CD4-positive, alpha-beta T cell treated with Interleukin-2 at 100 ng/mL for 4 hours (primary cell): ENCODE results near the gene STN1.

Source experiments
- DNase-seq: peaks from one replicate; pipeline ENCODE4 v3.0.0-alpha.2; 2020; ENCODE audit warnings: low spot score

The STN1 gene

DNA sequence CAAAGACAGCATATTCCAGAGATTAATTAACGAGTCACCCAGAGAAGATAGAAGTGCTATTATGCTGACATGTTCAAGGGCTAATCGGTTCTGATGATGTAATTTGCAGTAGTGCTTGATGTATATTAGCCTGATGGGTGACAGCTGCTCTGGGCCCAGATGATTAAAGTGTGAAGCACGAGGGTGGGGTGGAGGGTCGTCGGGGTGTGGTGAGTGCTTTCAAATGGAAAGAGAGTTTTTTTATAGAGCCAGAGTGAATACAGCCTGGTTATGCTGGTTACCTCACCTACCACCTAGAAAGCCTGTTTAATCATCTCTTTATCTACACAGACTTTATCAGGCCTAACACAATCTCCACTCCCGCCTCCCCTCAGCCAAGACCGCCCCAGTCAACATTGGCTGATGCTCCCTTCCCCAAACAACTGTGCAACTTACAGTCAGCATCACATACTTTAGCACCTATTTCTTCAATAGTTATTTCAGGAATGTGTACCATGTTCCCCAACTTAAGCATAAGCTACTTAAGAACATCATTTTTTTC, 11.5 kb upstream of the STN1 start:
- DNase-seq = no peak

DNA sequence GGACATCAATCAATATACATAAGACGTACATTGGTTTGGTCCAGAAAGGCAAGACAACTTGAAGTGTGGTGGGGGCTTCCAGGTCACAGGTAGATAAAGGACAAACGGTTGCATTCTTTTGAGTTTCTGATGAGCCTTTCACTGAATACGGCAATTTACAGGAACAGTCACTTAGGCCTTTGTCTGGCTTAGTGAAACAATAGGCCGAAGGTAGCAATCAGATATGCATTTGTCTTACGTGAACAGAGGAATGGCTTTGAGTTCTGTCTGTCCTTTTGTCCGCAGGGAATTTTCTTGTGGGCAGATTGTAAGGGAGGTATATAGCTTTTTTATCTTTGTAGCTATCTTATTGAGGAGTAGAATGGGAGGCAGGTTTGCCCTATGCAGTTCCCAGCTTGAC, 10.8 kb upstream of the STN1 start:
- DNase-seq = no peak

DNA sequence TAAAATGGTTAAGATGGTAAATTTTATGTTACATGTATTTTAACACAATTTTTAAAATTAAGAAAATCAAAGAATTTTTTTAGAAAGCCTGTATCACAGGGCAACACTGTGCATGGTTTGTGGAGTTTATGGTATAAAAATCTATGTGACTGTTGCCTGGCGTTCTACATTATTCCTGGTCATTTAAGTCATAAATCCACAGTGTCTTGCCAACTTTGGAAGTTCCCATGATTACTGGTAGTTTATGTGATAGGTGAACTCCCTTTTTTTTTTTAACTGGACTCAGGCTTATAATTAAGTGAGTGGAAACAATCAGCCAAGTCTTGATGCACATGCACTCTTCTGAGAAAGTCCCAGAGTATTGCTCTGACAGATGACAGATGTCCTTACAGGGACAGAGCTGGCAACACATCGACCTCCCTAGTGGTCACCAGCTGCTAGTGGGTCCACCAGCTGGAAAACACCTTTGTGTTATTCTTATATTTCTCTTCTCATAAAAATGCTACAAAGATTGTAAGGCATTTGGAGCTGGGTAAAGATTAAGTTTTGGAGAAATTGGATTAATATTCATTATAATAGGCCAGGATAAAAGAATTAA, 8.8 kb upstream of the STN1 start:
- DNase-seq = no peak

DNA sequence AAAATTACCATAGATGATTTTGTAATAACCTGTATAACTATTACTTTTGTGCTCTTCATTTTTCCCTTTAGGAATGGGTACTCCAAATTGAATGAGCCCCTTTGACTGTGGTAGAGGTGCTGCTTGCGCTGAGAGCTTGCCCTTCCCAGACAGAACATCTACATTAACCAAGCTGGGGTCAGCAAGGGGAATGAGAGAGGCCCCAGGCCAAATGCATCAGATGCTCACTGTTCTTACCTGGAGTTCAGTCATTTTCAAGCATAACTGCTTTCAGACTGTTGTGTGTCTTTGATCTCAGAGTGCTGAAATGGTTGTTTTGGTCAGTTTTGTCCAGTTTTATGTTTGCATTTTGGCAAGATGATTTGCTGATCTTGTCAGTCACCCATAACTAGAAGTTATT, 7.6 kb upstream of the STN1 start:
- DNase-seq = no peak

DNA sequence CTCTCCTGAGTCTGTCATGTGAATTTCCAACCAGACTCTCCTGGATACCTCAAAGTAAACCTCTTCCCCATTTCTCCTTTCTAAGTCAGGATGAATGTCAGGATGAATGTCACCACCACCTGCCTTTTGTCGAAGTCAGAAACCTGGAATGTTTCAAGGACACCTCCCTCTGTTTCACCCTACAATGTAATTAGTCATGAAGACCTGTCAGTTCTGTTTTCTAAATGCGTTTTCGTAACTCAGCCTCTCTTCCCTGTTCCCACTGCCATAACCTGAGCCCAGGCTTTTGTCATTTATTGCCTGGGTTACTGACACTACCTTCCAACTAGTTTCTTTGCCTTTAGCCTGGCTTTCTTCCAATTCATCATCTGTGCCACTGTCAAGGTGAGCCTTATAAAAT, 5.5 kb upstream of the STN1 start:
- DNase-seq = no peak

DNA sequence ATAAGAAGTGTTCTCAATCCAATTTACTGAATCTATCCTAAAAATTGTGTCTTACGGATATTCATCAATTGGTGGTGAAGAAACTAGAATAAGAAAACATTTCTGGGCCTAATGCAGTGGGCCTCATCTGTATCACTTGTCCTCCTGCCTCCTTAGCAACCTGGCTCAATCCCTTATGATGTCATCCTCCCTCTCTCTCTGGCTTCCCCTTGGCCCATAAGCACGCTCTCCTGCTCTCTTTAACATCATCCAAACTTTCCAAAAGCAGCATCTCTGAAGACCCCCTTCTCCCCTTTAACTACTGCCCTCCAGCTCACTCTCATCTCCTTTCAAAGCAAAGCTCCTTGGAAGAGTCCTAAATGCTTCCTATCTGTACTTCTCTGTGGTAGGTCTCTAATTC, 4.7 kb upstream of the STN1 start:
- DNase-seq = no peak

DNA sequence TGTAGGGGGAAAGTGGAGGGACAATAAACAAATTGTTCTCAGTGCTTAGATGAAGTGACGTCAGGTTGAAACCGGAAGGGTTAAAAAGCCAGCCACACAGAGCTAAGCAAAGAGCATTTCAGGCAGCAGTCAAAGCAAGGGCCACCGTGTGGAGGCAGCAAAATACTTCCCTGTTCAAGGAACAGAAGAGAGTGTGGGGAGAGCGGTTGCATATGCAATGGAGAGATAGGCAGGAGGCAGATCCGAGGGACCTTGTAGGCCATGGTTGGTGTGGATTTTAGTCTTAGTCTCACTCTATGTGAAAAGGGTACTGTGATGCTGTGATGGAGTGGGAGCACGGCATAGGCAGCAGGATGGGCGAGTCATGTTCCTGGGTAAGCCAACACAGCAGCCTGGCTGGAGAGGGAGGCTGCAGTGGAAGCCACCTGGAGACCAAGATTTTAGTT, 3.8 kb upstream of the STN1 start:
- peak; percentile 20 for DNase-seq

DNA sequence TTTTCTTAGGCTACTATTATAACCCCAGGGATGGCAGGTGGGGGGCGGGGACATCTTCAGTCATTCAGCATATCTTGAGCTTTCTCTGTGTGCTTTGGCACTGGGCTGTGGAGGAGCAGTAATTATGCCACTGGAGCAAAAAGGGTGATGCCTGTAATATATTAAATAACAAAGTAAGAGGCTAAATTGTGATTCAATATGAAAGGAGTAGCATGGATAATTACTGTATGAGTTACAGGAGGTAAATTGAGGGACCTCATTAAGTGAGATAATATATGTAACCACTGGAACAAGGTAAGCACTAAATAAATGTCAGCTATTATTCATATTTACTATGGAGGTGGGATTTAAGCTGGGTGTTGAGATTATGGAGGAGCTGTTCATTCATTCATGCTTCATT, 3.3 kb upstream of the STN1 start:
- DNase-seq = no peak

DNA sequence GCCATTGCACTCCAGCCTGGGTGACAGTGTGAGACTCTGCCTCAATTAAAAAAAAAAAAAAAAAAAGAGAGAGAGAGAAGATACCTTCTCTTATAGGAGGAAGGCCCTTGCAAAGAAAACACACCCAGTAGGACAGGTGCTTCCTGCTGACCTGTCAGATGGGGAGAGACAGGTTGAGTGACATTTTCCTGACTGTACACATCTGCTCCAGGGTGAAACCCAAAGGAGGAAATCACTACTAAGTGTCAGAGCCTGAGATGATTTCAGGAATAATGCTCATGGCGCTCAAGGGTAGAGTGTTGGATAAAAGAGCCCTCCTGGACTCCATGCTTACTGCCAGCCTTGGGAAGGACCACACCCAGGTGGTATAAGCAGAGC, 1.7 kb upstream of the STN1 start:
- DNase-seq = no peak

DNA sequence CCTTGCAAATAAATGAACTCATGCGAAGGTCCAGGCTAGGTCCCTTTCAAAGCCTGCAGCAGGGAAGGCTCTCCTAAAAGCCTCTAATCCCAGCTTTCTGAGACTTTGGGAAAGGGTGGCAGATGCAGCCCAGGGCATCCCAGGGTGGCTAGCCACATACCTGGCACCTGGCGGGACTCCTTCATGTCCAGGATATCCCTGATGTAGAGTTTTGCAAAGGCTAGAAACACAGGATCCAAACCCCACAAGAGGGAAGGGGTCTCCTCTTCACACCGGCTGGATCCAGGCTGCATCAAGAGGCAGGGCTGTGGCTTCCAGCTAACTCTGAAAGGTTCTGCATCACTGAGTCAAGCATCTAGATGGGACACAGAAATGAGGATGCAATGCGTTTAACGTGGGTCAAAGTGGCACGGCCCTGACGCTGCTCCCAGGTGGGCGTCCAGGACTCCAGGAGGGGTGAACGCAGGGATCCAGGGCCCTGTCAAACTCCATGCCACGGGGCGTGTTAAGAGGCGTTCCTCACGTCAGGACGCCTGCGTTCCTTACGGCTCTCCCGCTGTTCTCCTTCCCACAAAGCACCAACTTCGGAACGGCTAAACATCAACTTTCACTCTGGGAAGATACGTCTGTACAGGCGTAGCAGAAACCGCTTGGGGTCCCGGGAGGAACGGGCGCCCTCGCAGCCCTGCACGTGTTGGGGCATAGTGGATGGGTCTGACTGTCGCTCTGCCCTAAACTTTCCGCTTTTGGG, 507 bp downstream of the STN1 start:
- no peak for DNase-seq

DNA sequence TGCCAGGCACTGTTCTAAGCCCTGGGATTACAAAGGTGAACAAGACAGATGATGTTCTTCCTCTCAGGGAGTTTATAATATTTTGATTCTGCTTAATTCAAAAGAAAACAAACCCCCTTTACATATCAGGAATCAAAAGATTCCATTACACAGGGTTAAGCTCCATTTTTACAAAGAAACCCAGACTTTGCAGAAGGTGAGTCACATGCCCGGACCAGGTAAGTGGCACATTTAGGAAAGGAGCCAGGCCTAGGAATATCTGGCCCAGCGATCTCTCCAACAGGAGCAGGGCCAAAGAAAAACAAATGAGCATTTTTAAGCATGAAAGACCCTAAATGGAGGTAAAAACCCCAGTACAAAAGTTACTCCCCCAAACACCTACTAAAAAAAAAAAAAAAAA, 1.1 kb downstream of the STN1 start:
- peak; percentile 26 for DNase-seq

DNA sequence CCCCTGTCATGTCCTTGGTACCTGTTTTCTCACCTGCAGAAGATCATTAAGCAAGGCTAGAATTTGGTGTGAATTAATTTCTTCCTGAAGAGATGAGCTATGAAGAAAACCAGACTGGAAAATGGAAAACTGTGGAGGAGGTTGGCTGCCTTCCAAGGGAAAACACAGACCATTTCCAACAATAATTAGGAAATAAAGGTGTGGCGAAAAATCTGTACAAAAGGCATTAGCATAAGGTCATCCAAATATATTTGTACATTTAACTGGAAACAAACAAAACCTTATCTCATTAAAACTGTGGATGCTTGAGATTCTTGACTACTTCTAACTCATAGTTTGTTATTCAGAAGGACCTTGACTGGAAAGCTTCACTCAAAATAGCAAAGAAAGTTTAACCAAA, 1.7 kb downstream of the STN1 start:
- DNase-seq = no peak

DNA sequence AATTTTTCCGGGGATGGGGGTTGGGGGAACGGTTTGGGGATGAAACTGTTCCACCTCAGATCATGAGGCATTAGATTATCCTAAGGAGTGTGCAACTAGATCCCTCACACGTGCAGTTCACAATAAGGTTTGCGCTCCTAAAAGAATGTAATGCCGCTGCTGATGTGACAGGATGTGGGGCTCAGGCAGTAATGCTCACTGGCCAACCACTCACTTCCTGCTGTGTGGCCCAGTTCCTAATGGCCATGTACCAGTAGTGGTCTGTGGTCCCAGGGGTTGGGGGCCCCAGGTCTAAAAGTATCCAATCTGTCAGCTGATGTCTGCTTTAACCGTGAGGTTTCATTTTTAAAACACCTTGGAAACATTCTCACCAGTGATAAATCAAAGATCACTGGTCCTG, 2.2 kb downstream of the STN1 start:
- peak; percentile 50 for DNase-seq

DNA sequence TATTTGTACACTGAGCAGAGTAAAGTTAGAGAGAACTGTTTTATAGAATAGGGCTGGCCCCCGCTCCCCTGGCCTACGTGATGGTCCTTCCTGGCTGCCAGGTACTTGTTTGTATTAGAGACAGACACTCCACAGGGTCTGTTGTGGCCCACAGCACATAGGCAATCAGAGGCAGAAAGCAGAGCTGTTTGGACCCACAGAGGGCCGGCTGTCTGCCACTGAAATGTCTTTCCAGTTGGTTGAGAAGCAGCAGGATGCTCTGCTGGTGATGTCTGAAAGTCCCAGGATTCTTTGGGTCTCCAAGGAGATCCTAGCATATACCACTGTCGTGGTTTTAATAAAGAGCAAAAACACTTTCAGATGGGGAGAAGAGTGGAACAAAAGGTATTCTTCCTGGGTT, 5.2 kb downstream of the STN1 start:
- no peak for DNase-seq

DNA sequence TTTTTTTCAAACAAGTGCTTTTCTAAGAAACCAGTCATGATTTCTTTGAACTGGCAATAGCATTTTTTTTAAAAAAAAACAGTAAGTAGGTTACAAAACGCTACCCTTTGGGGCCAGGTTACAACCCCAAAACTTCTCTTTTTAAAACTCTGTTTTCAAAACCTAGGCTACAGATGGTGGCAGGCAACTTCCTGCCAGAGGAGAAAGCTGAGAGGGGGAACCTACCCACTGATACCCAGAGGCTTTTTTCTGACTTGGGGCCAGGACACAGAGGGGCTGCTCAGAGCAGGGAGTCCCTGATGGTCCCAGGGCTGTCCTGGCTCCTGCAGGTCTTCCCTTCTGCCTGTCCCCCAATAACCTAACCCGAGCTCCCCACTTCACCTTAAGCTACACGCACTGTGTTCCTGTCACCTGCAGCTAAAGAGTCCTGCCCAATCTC, 6.9 kb downstream of the STN1 start:
- DNase-seq = peak; percentile 87

DNA sequence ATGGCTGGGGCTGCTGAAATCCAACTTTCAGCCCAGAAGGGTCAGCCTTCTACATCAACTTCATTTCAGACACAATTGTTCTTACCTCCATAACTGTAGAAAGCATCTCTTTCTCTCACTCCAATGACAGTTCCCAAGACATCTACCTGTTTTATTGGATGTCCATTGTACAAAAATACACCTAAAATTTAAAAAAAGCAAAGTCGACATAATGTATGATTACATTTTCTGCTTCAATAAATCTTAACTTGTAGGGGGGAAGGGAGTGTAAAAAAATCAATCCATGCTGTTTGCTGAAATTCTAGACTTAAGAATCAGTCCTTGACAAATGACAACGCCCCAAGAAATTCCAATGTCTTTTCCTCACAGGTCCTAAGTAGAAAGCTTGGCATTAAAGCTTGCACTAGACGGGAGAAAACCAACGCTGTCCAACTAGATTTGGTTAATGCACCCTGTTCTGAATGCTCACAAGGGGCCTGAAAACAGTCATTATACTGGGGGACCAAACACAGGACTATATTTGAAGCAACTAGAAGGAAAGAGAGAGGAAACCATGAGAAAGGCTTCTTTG, 7.5 kb downstream of the STN1 start:
- no peak for DNase-seq

DNA sequence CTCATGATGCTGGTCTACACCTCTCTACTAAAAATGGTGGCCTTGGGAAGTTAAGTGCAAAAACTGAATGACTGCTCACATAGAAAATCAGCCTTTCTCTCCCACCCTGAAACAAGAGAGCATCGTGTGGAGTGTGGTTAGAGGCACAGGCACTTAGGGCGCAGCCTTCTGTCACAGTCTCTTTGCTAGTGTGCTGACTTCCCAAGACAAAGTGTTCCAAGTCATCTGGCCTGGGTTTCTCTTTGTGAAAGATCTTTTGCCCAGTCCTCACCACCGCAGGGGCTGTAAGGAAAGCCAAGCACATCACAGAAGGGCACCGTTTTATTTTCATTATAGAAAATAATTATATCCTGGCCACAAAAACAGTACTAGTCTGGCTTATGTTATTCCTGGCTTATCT, 12.5 kb downstream of the STN1 start:
- no peak for DNase-seq

DNA sequence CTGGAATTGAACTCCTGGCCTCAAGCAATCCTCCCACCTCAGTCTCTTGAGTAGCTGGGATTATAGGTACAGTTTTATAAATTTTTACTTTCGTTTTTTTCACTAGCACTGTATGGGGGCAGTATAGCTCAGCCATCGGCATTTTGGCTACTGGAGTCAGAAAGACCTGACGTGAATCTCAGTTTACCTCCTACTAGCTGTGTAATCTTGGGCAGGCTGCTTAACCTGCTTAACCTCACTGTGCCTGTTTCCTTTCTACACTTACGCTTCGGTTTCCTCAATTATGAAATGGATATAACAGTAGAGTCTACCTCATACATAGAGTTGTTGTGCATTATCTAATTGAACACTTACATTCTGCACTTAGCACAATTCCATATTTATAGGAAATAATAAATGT, 16.7 kb downstream of the STN1 start:
- peak; percentile 32 for DNase-seq

DNA sequence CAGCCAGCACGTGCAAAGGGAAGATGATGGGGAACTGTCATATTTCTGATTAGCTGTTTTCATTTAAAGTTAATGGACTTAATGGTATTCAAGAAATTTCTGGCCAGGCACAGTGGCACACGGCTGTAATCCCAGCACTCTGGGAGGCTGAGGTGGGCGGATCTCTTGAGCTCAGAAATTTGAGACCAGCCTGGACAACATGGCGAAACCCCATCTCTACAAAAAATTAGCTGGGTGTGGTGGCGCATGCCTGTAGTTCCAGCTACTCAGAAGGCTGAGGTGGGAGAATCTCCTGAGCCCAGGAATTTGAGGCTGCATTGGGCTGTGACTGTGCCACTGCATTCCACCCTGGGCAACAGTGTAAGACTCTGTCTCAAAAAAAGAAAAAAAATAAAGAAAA, 18.7 kb downstream of the STN1 start:
- no peak for DNase-seq

DNA sequence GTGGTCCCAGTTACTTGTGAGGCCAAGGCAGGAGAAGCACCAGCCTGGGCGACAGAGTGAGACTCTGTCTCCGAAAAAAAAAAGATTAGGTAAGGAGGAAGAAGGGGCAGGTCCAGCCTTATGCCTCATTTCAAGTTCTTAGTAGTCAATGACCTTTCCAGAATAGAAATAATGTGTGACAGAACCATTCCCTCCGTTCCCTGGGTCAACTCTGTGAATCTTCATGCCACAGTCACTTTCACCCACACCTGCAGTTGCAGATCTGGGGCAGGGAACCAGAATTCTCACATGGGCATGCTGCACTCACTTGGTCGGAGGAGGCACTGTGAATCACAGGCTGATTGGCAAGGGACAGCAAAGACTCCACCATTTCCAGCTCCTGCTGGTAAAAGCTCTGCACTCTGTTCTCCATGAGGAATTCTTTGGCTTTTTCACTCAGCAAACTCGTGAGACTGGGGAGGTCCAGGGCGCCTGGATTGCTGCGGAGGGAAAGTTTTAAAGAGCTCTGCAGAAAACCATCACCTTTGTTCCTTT, 20.7 kb downstream of the STN1 start:
- no peak for DNase-seq

DNA sequence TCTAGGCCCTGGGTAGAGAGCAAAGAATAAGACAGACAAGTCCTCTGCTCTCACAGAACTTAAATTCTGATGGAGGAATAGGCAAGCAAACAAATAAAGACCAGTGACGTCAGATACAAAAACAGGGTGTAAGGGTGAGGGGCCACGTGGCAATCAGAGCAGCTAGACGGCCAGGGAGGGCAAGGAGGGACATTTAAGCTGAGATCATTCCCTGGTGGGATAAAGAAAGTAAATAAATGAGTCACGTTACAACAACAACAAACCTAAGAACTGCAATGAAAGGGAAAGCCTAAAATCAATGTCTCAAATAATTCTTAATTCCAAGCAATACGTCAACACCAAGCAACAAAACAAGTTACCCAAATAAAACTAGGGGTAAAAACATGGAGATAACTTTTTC, 21.8 kb downstream of the STN1 start:
- no peak for DNase-seq

DNA sequence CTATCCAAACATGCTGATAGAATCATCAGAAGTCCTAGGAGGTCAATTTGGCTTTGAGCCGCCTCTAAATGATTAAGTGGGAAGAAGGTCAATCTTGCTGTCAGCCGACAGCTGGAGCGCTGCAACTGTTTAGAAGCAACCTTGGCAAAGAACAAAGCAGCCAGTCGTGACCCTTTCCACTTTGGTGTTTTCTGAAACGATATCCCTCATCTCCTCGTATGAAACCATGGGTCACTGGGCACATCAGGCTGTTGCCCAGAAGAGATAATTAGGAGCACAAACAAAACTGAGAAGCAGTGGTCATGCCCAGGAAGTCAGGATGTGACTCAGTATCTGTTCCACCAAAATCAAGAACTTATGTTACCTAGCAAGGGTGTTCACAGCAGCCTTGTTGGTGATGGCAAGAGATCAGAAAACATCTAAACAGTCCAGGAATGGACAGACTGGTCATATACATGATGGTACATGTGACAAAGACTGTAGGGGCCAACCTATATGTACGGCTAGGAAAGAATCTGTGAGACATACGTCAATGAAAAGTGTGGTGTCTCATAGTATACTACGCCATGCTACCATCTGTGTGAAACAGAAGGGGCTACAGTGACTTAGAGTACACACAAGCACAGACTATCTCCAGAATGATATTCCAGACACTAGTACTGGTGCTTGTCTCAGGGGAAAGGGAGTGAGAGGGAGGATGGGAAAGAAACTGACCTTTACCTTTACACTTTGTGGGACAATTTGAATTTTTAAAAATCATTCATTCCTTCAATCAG, 22.4 kb downstream of the STN1 start:
- peak; percentile 20 for DNase-seq
